ENCODE data around the gene USP32. TPM values are rescaled to one million over a fixed set of nuclear protein-coding genes. Genes with fewer than 3 reads are reported as not detected.

The USP32 gene
- total and polyA plus RNA-seq, 2 of the 8 experiments (the other 6 are each of a cell fraction or from before 2014, with no cell fraction given): 29.6 to 112 TPM

DNA sequence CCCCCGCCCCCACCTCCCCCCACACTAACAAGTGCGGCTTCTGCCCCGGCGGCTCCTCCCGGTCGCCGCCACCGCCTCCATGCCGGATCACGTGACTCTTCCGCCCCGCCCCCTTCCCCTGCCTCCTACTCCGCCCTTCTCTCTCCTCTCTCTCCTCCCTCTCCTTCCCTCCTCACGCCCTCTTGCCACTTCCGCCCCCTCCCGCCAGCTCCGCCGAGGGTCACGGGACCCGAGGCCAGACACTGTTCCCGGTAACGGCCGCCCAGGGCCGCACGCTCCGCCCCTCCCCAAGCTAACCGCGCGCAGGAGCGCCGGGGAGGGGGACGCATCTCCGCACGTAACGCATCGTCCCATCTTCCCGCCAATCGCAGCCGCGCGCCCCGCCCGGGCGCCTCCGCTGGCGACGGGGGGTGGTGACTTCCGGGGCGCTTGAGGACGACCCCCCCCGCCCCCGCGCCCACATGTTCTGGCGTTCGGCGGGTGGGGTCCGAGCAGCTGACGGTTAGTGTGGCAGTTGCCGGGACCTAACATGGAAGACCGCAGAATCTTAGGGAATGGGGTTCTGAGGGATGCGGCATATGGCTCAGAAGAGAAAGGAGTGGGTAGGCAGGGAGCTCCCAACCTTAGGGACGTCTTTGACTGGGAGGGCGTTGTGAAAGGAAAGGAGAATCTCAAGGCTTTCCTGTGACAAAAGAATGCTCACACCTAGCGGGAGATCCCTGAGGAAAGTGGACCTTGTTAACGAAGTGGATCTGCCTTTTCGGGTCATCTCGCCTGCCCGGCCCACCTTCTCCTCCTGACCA, at the start of gene USP32 (continued):
- TF ChIP-seq ZNF274 (IDR thresholded peaks at IDR 0.05; ENCODE audit: borderline replicate concordance, extremely low read depth, low read length) (no peak), HDAC6 (IDR thresholded peaks at IDR 0.05; ENCODE audit: low read depth, low read length) (no peak), MAFK (IDR thresholded peaks at IDR 0.05; ENCODE audit: low read depth, low read length) (no peak), CREB1 (IDR thresholded peaks at IDR 0.05) (peak; percentile 57), SIRT6 (IDR thresholded peaks at IDR 0.05; ENCODE audit: low read length) (no peak), CBX8 (IDR thresholded peaks at IDR 0.05; ENCODE audit: borderline replicate concordance, low read depth, low read length) (no peak), SP2 (IDR thresholded peaks at IDR 0.05; ENCODE audit: low read length) (no peak), POLR2AphosphoS5 (IDR thresholded peaks at IDR 0.05; ENCODE audit: low read depth, low read length) (peak; percentile 66), TBP (IDR thresholded peaks at IDR 0.05; ENCODE audit: low read depth, low read length) (peak; percentile 20), GABPA (IDR thresholded peaks at IDR 0.05; ENCODE audit: borderline replicate concordance, insufficient read depth, low read length) (no peak), EZH2 (IDR thresholded peaks at IDR 0.05; ENCODE audit: low read depth, low read length, severe bottlenecking) (no peak), RBBP5 (IDR thresholded peaks at IDR 0.05; ENCODE audit: borderline replicate concordance, low read depth, low read length) (no peak; the same call in 1 of the 2 replicates), SP4 (IDR thresholded peaks at IDR 0.05; ENCODE audit: low read length) (no peak), GTF2F1 (IDR thresholded peaks at IDR 0.05; ENCODE audit: borderline replicate concordance, low read depth, low read length) (peak; percentile 8; the same call in 1 of the 2 replicates), MAX (IDR thresholded peaks at IDR 0.05) (peak; percentile 77), HDAC2 (IDR thresholded peaks at IDR 0.05; ENCODE audit: borderline replicate concordance in 1 of 2, low read depth in 2 of 2, low read length in 2 of 2) (peak in 1 of 2 experiments; percentile 66; a peak in 1 of 4 replicates), CTCF (IDR thresholded peaks at IDR 0.05; ENCODE audit: control extremely low read depth in 1 of 3, insufficient read depth in 1 of 3, low read depth in 1 of 3, low read length in 3 of 3) (no peak), EGR1 (IDR thresholded peaks at IDR 0.05; ENCODE audit: borderline replicate concordance, low read depth, low read length) (peak; percentile 76), BCL11A (IDR thresholded peaks at IDR 0.05; ENCODE audit: low read depth in 2 of 2, low read length in 2 of 2) (no peak), SRF (IDR thresholded peaks at IDR 0.05; ENCODE audit: low read depth, low read length) (no peak), RXRA (IDR thresholded peaks at IDR 0.05; ENCODE audit: insufficient read depth, low read depth, low read length) (no peak), SP1 (IDR thresholded peaks at IDR 0.05; ENCODE audit: low read depth, low read length) (no peak)
